ENCODE measurements around the gene TAS2R41. TPM values are rescaled to one million over a fixed set of nuclear protein-coding genes. Genes with fewer than 3 reads are reported as not detected.

TAS2R41 gene
- total RNA-seq, 4 donors from 2014 or later = not detected

GRCh38 chr7:143437578-143437977 lies 40.1 kb upstream of the TAS2R41 start:
- Histone ChIP-seq H3K36me3 (no peaks in the 10 kb centered on the region), H3K9me3 (no peaks in the 10 kb centered on the region), H3K27ac (peak overlapping the region in 3 of 4 donors; percentile 18 to 60 (median 52)), H3K27me3 (no peaks in the 10 kb centered on the region), H3K4me3 (no peak overlapping the region), H3K4me1 (peaks cover 0 to 13% (median 6%) of the 10 kb centered on the region in 4 donors)
- TF ChIP-seq POLR2A (IDR thresholded peaks at IDR 0.05) (no peak), EP300 (IDR thresholded peaks at IDR 0.05; ENCODE audit: low read depth) (no peak), POLR2AphosphoS5 (IDR thresholded peaks at IDR 0.05) (no peak)
- TF ChIP-seq, protein P1, sequence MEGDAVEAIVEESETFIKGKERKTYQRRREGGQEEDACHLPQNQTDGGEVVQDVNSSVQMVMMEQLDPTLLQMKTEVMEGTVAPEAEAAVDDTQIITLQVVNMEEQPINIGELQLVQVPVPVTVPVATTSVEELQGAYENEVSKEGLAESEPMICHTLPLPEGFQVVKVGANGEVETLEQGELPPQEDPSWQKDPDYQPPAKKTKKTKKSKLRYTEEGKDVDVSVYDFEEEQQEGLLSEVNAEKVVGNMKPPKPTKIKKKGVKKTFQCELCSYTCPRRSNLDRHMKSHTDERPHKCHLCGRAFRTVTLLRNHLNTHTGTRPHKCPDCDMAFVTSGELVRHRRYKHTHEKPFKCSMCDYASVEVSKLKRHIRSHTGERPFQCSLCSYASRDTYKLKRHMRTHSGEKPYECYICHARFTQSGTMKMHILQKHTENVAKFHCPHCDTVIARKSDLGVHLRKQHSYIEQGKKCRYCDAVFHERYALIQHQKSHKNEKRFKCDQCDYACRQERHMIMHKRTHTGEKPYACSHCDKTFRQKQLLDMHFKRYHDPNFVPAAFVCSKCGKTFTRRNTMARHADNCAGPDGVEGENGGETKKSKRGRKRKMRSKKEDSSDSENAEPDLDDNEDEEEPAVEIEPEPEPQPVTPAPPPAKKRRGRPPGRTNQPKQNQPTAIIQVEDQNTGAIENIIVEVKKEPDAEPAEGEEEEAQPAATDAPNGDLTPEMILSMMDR (IDR thresholded peaks at IDR 0.05) = no peak
- in situ Hi-C loops (cut with MboI; ENCODE audit: low pct_ligation_motif_present in 1 of 4, low pct_unique_long_range_greater_than_20kb in 1 of 4, low sequenced_read_pairs in 3 of 4) (loop anchor here in 1 of 4 donors (25.0 kb wide), 1 partner anchor 425 kb away; no protein-coding TSS in a partner anchor), intact Hi-C loops (cut with DNase I; ENCODE audit: low total_unique reads) (no loop called here)
- peak; percentile 37 for DNase-seq
- WGBS, 2 donors (ENCODE audit: low coverage in 1 of 2) = 30 to 34% methylated on average over 3 to 4 of the region's 4 CpGs

- Histone ChIP-seq H3K27ac (no peak overlapping the region), H3K4me1 (peaks cover 0 to 13% (median 6%) of the 10 kb centered on the region in 4 donors), H3K36me3 (no peaks in the 10 kb centered on the region), H3K9me3 (no peaks in the 10 kb centered on the region), H3K4me3 (no peak overlapping the region), H3K27me3 (no peaks in the 10 kb centered on the region)
- intact Hi-C loops (cut with DNase I; ENCODE audit: low total_unique reads) (no loop called here), in situ Hi-C loops (cut with MboI; ENCODE audit: low pct_ligation_motif_present in 1 of 4, low pct_unique_long_range_greater_than_20kb in 1 of 4, low sequenced_read_pairs in 3 of 4) (loop anchor here in 1 of 4 donors (25.0 kb wide), 1 partner anchor 428 kb away; no protein-coding TSS in a partner anchor)
- DNase-seq = no peak
- TF ChIP-seq EP300 (IDR thresholded peaks at IDR 0.05; ENCODE audit: low read depth) (no peak), POLR2AphosphoS5 (IDR thresholded peaks at IDR 0.05) (no peak), POLR2A (IDR thresholded peaks at IDR 0.05) (no peak)
- TF ChIP-seq, protein P1 (IDR thresholded peaks at IDR 0.05) = no peak
- 86 to 91% methylated on average over 2 of the region's 2 CpGs for WGBS, 2 donors (ENCODE audit: low coverage in 1 of 2)
Measured at GRCh38 chr7:143439866-143440265, 37.8 kb upstream of the TAS2R41 start.

GRCh38 chr7:143443153-143443552 lies 34.5 kb upstream of the TAS2R41 start, which contains the start of gene TAS2R60:
Gene TAS2R60 (plus strand): TSS chr7:143443453. CDS start chr7:143443453, 0 bp downstream.
- intact Hi-C loops (cut with DNase I; ENCODE audit: low total_unique reads) = no loop called here
- Histone ChIP-seq H3K27ac (no peak within 1 kb of the TSS), H3K27me3 (no peaks in the 10 kb centered on the region), H3K9me3 (no peaks in the 10 kb centered on the region), H3K36me3 (no peaks in the 10 kb centered on the region), H3K4me1 (peaks cover 0 to under 1% (median 0%) of the 10 kb centered on the region in 4 donors), H3K4me3 (no peak within 1 kb of the TSS)
- TF ChIP-seq POLR2A (IDR thresholded peaks at IDR 0.05) (no peak), POLR2AphosphoS5 (IDR thresholded peaks at IDR 0.05) (no peak), EP300 (IDR thresholded peaks at IDR 0.05; ENCODE audit: low read depth) (no peak)
- TF ChIP-seq, protein P1 (IDR thresholded peaks at IDR 0.05) = no peak
- in situ Hi-C loops (cut with MboI; ENCODE audit: low pct_ligation_motif_present in 1 of 4, low pct_unique_long_range_greater_than_20kb in 1 of 4, low sequenced_read_pairs in 3 of 4) = loop anchor here in 1 of 4 donors (25.0 kb wide), 1 partner anchor 431 kb away; no protein-coding TSS in a partner anchor
- DNase-seq = no peak
- 64 to 95% methylated on average over 2 to 4 of the region's 4 CpGs for WGBS, 2 donors (ENCODE audit: low coverage in 1 of 2)

DNA sequence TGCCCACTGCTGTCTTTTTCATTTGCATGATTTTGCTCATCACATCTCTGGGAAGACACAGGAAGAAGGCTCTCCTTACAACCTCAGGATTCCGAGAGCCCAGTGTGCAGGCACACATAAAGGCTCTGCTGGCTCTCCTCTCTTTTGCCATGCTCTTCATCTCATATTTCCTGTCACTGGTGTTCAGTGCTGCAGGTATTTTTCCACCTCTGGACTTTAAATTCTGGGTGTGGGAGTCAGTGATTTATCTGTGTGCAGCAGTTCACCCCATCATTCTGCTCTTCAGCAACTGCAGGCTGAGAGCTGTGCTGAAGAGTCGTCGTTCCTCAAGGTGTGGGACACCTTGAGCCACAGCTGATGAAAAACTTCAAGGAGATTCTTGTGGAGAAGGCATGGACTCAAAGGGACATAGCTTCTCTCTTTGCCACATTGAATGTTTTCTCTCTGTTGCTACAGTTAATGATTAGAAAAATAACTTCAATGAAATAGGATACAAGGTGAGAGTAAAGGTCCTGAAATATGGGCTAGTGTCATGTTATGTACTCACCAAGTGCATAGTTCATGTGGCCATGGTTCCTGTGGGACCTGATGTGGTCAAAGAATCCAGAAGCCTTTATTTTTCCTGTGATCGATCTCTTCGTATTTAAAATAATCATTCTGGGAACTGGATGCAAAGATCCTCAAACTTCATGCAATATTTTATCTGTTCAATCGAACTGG lies 33.5 kb upstream of the TAS2R41 start:
- WGBS, 2 donors (ENCODE audit: low coverage in 1 of 2) = 89 to 92% methylated on average over 6 of the region's 6 CpGs
- no peaks in the 10 kb centered on the region for H3K4me1 ChIP-seq
- TF ChIP-seq EP300 (IDR thresholded peaks at IDR 0.05; ENCODE audit: low read depth) = no peak
- H3K27ac ChIP-seq = no peak overlapping the region
- no peak overlapping the region for H3K4me3 ChIP-seq
- H3K27me3 ChIP-seq = no peaks in the 10 kb centered on the region
- intact Hi-C loops (cut with DNase I; ENCODE audit: low total_unique reads) (no loop called here), in situ Hi-C loops (cut with MboI; ENCODE audit: low pct_ligation_motif_present in 1 of 4, low pct_unique_long_range_greater_than_20kb in 1 of 4, low sequenced_read_pairs in 3 of 4) (loop anchor here in 1 of 4 donors (25.0 kb wide), 1 partner anchor 432 kb away; no protein-coding TSS in a partner anchor)
- no peak for DNase-seq
- H3K36me3 ChIP-seq = no peaks in the 10 kb centered on the region
- no peaks in the 10 kb centered on the region for H3K9me3 ChIP-seq

All from transverse colon (tissue), 4 donors.